Natural killer cell (primary cell): ENCODE data around the gene MB. TPM values are rescaled to one million over a fixed set of nuclear protein-coding genes. Genes with fewer than 3 reads are reported as not detected.
"Not testable (repeated sequence)": the region's sequence is repeated elsewhere in the genome, so short reads cannot be mapped to it uniquely, and the experiment has no call there.

Experiments
- ATAC-seq, 3 donors: fragments of 150-1000 bp in 2 of 3; fragments of 200-7000 bp in 1 of 3; cut with Tn5 transposase; 1 replicate in 1 of 3; 2 replicates in 2 of 3; pipeline ENCODE4 v1.10.0; 2021; ENCODE audit warnings: mild to moderate bottlenecking in 2 of 3, moderate library complexity in 2 of 3
- DNase-seq, 2 donors: peaks; one replicate each; pipeline versions ENCODE4 v3.0.0 to v3.0.0-alpha.2; 2013 to 2021; ENCODE audit warnings: mixed read lengths in 1 of 2
- H3K27ac ChIP-seq: one replicate; pipeline ENCODE4 v1.5.1; 2013; ENCODE audit warnings: mild to moderate bottlenecking, low read length
- H3K27me3 ChIP-seq: one replicate; pipeline ENCODE4 v1.6.1; 2013; ENCODE audit warnings: low read length; ENCODE audit not compliant: control insufficient read depth, insufficient read depth
- H3K36me3 ChIP-seq: one replicate; pipeline ENCODE4 v1.6.1; 2013; ENCODE audit warnings: low read length; ENCODE audit not compliant: control insufficient read depth, insufficient read depth
- H3K4me1 ChIP-seq: one replicate; pipeline ENCODE4 v1.6.1; 2013; ENCODE audit warnings: low read length; ENCODE audit not compliant: control insufficient read depth, insufficient read depth
- H3K4me3 ChIP-seq: one replicate; pipeline ENCODE4 v1.5.1; 2013; ENCODE audit warnings: low read length
- H3K9me3 ChIP-seq: one replicate; pipeline ENCODE4 v1.6.1; 2013; ENCODE audit warnings: low read length; ENCODE audit not compliant: control insufficient read depth, insufficient read depth
- H3K27ac Mint-ChIP-seq, 2 donors: one replicate each; pipeline ENCODE4 v1.8.0; 2022; ENCODE audit warnings: mild to moderate bottlenecking in 2 of 2, mixed read lengths in 2 of 2, moderate library complexity in 1 of 2
- H3K27me3 Mint-ChIP-seq, 2 donors: one replicate each; pipeline ENCODE4 v1.8.0; 2022; ENCODE audit warnings: low read depth in 2 of 2, mixed read lengths in 2 of 2
- H3K36me3 Mint-ChIP-seq: one replicate; pipeline ENCODE4 v1.8.0; 2022; ENCODE audit warnings: mixed read lengths
- H3K4me1 Mint-ChIP-seq, 2 donors: one replicate each; pipeline ENCODE4 v1.8.0; 2022; ENCODE audit warnings: mixed read lengths in 2 of 2
- H3K4me3 Mint-ChIP-seq: one replicate; pipeline ENCODE4 v1.8.0; 2022; ENCODE audit warnings: mild to moderate bottlenecking, moderate library complexity, mixed read lengths
- H3K9me3 Mint-ChIP-seq, 2 donors: one replicate each; pipeline ENCODE4 v1.8.0; 2022; ENCODE audit warnings: mixed read lengths in 2 of 2
- WGBS: methylation state at CpG from one replicate; pipeline ENCODE4 v1.1.7; 2013; ENCODE audit warnings: missing lambda C conversion rate; ENCODE audit not compliant: insufficient coverage; 5-methylcytosine and 5-hydroxymethylcytosine counted together
- intact Hi-C: fragments of 100-400 bp; cut with micrococcal nuclease; formaldehyde crosslinking; loops from one replicate; pipeline ENCODE4 v1.14.2; 2022
- total RNA-seq, 4 donors: library from RNA; stranded (reverse); fragments of 120-200 nt in 1 of 4; gene quantifications; one replicate each; pipeline versions ENCODE4 v1.2.3 to v1.2.4, GENCODE V29; 2013 to 2022
- TF ChIP-seq, protein P1 (sequence below): fragments of 200-600 bp; IDR thresholded peaks from one replicate; pipeline ENCODE4 v1.8.0; 2022; ENCODE audit warnings: antibody characterized with exemption

Gene MB
- total RNA-seq, 3 donors from 2014 or later (not counting 1 experiment from before 2014, with no cell fraction given) = not detected

DNA sequence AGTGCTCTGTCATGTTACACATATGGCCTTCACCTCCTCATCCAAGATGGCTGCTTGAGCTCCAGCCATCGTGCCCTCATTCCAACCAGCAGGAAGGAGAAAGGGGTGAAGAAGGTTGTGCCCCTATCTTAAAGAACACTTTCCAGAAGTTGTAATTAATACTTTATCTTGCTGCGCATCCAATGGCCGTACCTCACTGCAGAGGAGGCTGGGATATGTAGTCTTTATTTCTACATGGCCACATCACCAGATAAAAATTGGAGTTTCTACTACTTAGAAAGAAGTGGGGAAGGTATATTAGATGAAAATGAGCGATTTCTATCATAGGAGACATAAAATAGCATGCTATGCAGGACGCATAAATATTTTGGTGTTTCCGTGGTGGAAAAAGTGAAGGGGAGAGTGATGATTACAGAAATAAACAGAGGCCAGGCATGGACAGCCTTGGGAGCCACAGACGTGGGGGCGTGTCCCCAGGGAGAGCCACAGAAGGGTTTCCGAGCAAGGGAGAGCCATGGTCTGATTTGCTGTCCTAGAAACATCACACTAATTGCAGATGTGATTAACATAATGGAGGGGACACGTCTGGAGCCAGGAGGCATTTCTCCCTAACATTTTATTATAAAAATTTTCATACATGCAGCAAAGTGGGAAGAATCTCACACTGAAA lies 8.8 kb upstream of the MB start:
- Histone ChIP-seq H3K27me3 (no peaks in the 10 kb centered on the region), H3K4me3 (no peak overlapping the region), H3K36me3 (no peaks in the 10 kb centered on the region), H3K9me3 (no peaks in the 10 kb centered on the region), H3K27ac (no peak overlapping the region), H3K4me1 (peaks cover 23% of the 10 kb centered on the region)
- Mint-ChIP-seq H3K9me3 (no peaks in the 10 kb centered on the region), H3K27me3 (peaks cover 0 to 6% of the 10 kb centered on the region in 2 donors), H3K4me3 (no peak overlapping the region), H3K4me1 (peaks cover 20 to 32% of the 10 kb centered on the region in 2 donors), H3K27ac (peak overlapping the region in 1 of 2 donors; percentile 23), H3K36me3 (no peaks in the 10 kb centered on the region)
- TF ChIP-seq, protein P1, sequence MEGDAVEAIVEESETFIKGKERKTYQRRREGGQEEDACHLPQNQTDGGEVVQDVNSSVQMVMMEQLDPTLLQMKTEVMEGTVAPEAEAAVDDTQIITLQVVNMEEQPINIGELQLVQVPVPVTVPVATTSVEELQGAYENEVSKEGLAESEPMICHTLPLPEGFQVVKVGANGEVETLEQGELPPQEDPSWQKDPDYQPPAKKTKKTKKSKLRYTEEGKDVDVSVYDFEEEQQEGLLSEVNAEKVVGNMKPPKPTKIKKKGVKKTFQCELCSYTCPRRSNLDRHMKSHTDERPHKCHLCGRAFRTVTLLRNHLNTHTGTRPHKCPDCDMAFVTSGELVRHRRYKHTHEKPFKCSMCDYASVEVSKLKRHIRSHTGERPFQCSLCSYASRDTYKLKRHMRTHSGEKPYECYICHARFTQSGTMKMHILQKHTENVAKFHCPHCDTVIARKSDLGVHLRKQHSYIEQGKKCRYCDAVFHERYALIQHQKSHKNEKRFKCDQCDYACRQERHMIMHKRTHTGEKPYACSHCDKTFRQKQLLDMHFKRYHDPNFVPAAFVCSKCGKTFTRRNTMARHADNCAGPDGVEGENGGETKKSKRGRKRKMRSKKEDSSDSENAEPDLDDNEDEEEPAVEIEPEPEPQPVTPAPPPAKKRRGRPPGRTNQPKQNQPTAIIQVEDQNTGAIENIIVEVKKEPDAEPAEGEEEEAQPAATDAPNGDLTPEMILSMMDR = no peak
- intact Hi-C loops = loop anchor here (2.0 kb wide), 1 partner anchor 499 kb away; no protein-coding TSS in a partner anchor
- ATAC-seq (no peak), DNase-seq (no peak)
- WGBS = 64% methylated on average over 7 of the region's 10 CpGs

- Histone ChIP-seq H3K4me1 (peaks cover 14% of the 10 kb centered on the region), H3K9me3 (no peaks in the 10 kb centered on the region), H3K4me3 (no peak overlapping the region), H3K27ac (no peak overlapping the region), H3K36me3 (no peaks in the 10 kb centered on the region), H3K27me3 (no peaks in the 10 kb centered on the region)
- no peak for DNase-seq
- Mint-ChIP-seq H3K27ac (no peak overlapping the region), H3K4me1 (peaks cover 15 to 26% of the 10 kb centered on the region in 2 donors), H3K9me3 (no peaks in the 10 kb centered on the region), H3K36me3 (no peaks in the 10 kb centered on the region), H3K27me3 (peaks cover 0 to 6% of the 10 kb centered on the region in 2 donors), H3K4me3 (no peak overlapping the region)
- ATAC-seq = no peak
- 88% methylated on average over 6 of the region's 6 CpGs for WGBS
- intact Hi-C loops = no loop called here
- TF ChIP-seq, protein P1 = no peak
These were observed 7.4 kb upstream of the MB start for GRCh38 chr22:35624547-35624946.

DNA sequence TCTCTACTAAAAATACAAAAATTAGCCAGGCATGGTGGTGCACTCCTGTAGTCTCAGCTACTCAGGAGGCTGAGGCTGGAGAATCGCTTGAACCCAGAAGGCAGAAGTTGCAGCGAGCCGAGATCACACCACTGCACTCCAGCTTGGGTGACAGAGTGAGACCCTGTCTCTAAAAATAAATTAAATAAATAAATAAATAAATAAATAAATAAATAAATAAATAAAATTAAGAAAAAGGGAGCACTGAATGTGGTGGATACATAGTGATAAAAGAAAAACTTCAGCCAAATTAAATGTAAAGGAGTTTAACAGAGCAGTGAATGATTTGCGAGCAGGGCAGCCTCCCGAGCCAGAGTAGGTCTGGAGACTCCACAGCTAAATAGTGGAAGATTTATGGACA lies 6.8 kb upstream of the MB start:
- peaks cover 13 to 22% of the 10 kb centered on the region in 2 donors for H3K4me1 Mint-ChIP-seq
- intact Hi-C loops = loop anchor here (1.0 kb wide), 2 partner anchors 73 to 274 kb away; no protein-coding TSS in a partner anchor
- not testable (repeated sequence) for H3K36me3 Mint-ChIP-seq, H3K9me3 Mint-ChIP-seq, ATAC-seq, H3K36me3 ChIP-seq, H3K4me3 ChIP-seq, H3K27ac ChIP-seq, H3K9me3 ChIP-seq, H3K27me3 Mint-ChIP-seq, H3K27me3 ChIP-seq, H3K27ac Mint-ChIP-seq, H3K4me3 Mint-ChIP-seq, DNase-seq
- 97% methylated on average over 3 of the region's 5 CpGs for WGBS
- peaks cover 11% of the 10 kb centered on the region for H3K4me1 ChIP-seq

- 89% methylated on average over 7 of the region's 9 CpGs for WGBS
- H3K9me3 ChIP-seq = no peaks in the 10 kb centered on the region
- H3K36me3 ChIP-seq = no peaks in the 10 kb centered on the region
These were observed 5.2 kb upstream of the MB start for GRCh38 chr22:35622191-35622913.

More at GRCh38 chr22:35622191-35622913, 5.2 kb upstream of the MB start:
- H3K4me1 Mint-ChIP-seq = peaks cover 8 to 10% of the 10 kb centered on the region in 2 donors
- ATAC-seq (no peak), DNase-seq (no peak)
- Histone ChIP-seq H3K27ac (no peak overlapping the region), H3K4me3 (no peak overlapping the region), H3K27me3 (no peaks in the 10 kb centered on the region), H3K4me1 (peaks cover 6% of the 10 kb centered on the region)
- H3K4me3 Mint-ChIP-seq = no peak overlapping the region
- no peaks in the 10 kb centered on the region for H3K36me3 Mint-ChIP-seq
- peaks cover 0 to 6% of the 10 kb centered on the region in 2 donors for H3K27me3 Mint-ChIP-seq
- no peak overlapping the region for H3K27ac Mint-ChIP-seq
- H3K9me3 Mint-ChIP-seq = no peaks in the 10 kb centered on the region
- TF ChIP-seq, protein P1 = no peak
- intact Hi-C loops = no loop called here
